ENCODE data around the gene CELA1. TPM values are rescaled to one million over a fixed set of nuclear protein-coding genes. Genes with fewer than 3 reads are reported as not detected.

The CELA1 gene
- total and polyA plus RNA-seq, 10 of the 15 experiments (the other 5 are each of a cell fraction or from before 2014, with no cell fraction given) = not detected

GRCh38 chr12:51395283-51396230, 49.1 kb upstream of the CELA1 start (continued):
- TF ChIP-seq EZH2 (IDR thresholded peaks at IDR 0.05; ENCODE audit: borderline replicate concordance, control insufficient read depth, low read depth, low read length) = no peak
- no peak for TF ChIP-seq BRCA1 (IDR thresholded peaks at IDR 0.05; ENCODE audit: low read depth, low read length)
- no peak for TF ChIP-seq RAD51 (IDR thresholded peaks at IDR 0.05)
- no peak; the same call in 1 of the 2 replicates for TF ChIP-seq SMARCA5 (IDR thresholded peaks at IDR 0.05)
- no peak for TF ChIP-seq HDAC2 (IDR thresholded peaks at IDR 0.05)
- TF ChIP-seq, protein P1, sequence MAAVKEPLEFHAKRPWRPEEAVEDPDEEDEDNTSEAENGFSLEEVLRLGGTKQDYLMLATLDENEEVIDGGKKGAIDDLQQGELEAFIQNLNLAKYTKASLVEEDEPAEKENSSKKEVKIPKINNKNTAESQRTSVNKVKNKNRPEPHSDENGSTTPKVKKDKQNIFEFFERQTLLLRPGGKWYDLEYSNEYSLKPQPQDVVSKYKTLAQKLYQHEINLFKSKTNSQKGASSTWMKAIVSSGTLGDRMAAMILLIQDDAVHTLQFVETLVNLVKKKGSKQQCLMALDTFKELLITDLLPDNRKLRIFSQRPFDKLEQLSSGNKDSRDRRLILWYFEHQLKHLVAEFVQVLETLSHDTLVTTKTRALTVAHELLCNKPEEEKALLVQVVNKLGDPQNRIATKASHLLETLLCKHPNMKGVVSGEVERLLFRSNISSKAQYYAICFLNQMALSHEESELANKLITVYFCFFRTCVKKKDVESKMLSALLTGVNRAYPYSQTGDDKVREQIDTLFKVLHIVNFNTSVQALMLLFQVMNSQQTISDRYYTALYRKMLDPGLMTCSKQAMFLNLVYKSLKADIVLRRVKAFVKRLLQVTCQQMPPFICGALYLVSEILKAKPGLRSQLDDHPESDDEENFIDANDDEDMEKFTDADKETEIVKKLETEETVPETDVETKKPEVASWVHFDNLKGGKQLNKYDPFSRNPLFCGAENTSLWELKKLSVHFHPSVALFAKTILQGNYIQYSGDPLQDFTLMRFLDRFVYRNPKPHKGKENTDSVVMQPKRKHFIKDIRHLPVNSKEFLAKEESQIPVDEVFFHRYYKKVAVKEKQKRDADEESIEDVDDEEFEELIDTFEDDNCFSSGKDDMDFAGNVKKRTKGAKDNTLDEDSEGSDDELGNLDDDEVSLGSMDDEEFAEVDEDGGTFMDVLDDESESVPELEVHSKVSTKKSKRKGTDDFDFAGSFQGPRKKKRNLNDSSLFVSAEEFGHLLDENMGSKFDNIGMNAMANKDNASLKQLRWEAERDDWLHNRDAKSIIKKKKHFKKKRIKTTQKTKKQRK (IDR thresholded peaks at IDR 0.05; ENCODE audit: low read depth, low read length) = no peak
- TF ChIP-seq TARDBP (IDR thresholded peaks at IDR 0.05; ENCODE audit: borderline replicate concordance) = no peak
- no peak for TF ChIP-seq HCFC1 (IDR thresholded peaks at IDR 0.05; ENCODE audit: low read length)
- peak; percentile 79 for TF ChIP-seq EED (IDR thresholded peaks at IDR 0.05; ENCODE audit: low read depth)
- no peak for TF ChIP-seq ZZZ3 (IDR thresholded peaks at IDR 0.05; ENCODE audit: control insufficient read depth, insufficient read length, low read depth)
- TF ChIP-seq PBX3 (IDR thresholded peaks at IDR 0.05; ENCODE audit: insufficient replicate concordance, low read depth, low read length) = no peak
- TF ChIP-seq ZNF217 (IDR thresholded peaks at IDR 0.05) = no peak
- TF ChIP-seq HDAC6 (IDR thresholded peaks at IDR 0.05; ENCODE audit: unreplicated experiment) = no peak
- TF ChIP-seq CTCF (IDR thresholded peaks at IDR 0.05 in 2 of 3, conservative IDR thresholded peaks at IDR 0.05 in 1 of 3; ENCODE audit: control insufficient read depth in 2 of 3, extremely low read depth in 1 of 3, insufficient read depth in 1 of 3, low read depth in 3 of 3, low read length in 3 of 3) = no peak
- no peak for TF ChIP-seq RCOR1 (conservative IDR thresholded peaks at IDR 0.05; ENCODE audit: low read depth, low read length)
- no peak for TF ChIP-seq CBX3 (IDR thresholded peaks at IDR 0.05; ENCODE audit: borderline replicate concordance, low read depth)
- no peak for TF ChIP-seq FOXK2 (IDR thresholded peaks at IDR 0.05)
- 0 out of 3 replicates have a peak, but pooled peaks of 1 of the 2 experiments have one; percentile 17 for TF ChIP-seq EGR1 (IDR thresholded peaks at IDR 0.05; ENCODE audit: borderline replicate concordance in 1 of 2, low read depth in 2 of 2, low read length in 2 of 2)
- TF ChIP-seq CREM (IDR thresholded peaks at IDR 0.05; ENCODE audit: low read depth) = peak; percentile 50; the same call in 1 of the 2 replicates
- TF ChIP-seq RBBP5 (conservative IDR thresholded peaks at IDR 0.05) = no peak
